ENCODE data around the gene ANKRD37. TPM values are rescaled to one million over a fixed set of nuclear protein-coding genes. Genes with fewer than 3 reads are reported as not detected.

ANKRD37 gene
- total RNA-seq, 1 experiment from 2014 or later = 3.6 TPM

GRCh38 chr4:185383451-185383850 is 13.2 kb upstream of the ANKRD37 start:
- Histone ChIP-seq H3K4me3 (ENCODE audit: low read depth, low read length) (no peak overlapping the region), H3K9me3 (no peaks in the 10 kb centered on the region), H3K36me3 (ENCODE audit: control insufficient read depth, insufficient read depth, low read length) (no peaks in the 10 kb centered on the region), H3K4me1 (peaks cover 4% of the 10 kb centered on the region; the same call in 1 of the 2 replicates), H3K27me3 (replicated peaks; ENCODE audit: control insufficient read depth, insufficient read depth, low read length) (no peaks in the 10 kb centered on the region)
- H3K27me3 Mint-ChIP-seq (ENCODE audit: insufficient read depth, unreplicated experiment) = no peaks in the 10 kb centered on the region
- H3K36me3 Mint-ChIP-seq (ENCODE audit: insufficient read depth, unreplicated experiment) = no peaks in the 10 kb centered on the region
- CTCF ChIA-PET = no interaction called here
- BruUV-seq (replicated peaks) = no TSS peak
- POLR2A ChIA-PET = interaction anchor here (1.9 kb wide), 1 partner anchor 13 kb away, joined by 5 read pairs; the partner anchor contains the start of gene ANKRD37
- TF ChIP-seq, protein P1, sequence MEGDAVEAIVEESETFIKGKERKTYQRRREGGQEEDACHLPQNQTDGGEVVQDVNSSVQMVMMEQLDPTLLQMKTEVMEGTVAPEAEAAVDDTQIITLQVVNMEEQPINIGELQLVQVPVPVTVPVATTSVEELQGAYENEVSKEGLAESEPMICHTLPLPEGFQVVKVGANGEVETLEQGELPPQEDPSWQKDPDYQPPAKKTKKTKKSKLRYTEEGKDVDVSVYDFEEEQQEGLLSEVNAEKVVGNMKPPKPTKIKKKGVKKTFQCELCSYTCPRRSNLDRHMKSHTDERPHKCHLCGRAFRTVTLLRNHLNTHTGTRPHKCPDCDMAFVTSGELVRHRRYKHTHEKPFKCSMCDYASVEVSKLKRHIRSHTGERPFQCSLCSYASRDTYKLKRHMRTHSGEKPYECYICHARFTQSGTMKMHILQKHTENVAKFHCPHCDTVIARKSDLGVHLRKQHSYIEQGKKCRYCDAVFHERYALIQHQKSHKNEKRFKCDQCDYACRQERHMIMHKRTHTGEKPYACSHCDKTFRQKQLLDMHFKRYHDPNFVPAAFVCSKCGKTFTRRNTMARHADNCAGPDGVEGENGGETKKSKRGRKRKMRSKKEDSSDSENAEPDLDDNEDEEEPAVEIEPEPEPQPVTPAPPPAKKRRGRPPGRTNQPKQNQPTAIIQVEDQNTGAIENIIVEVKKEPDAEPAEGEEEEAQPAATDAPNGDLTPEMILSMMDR (IDR thresholded peaks at IDR 0.05; ENCODE audit: insufficient read depth in 1 of 2, low read depth in 1 of 2, low read length in 1 of 2, severe bottlenecking in 1 of 2, unreplicated experiment in 1 of 2) = no peak
- H3K9me3 Mint-ChIP-seq (ENCODE audit: unreplicated experiment) = no peaks in the 10 kb centered on the region
- no peak overlapping the region for H3K4me3 Mint-ChIP-seq (ENCODE audit: unreplicated experiment)
- intact Hi-C loops (cut with micrococcal nuclease; ENCODE audit: unreplicated experiment) = no loop called here
- H3K27ac Mint-ChIP-seq (ENCODE audit: unreplicated experiment) = no peak overlapping the region
- no peaks in the 10 kb centered on the region for H3K4me1 Mint-ChIP-seq (ENCODE audit: low read depth, unreplicated experiment)
- no peak for DNase-seq

DNA sequence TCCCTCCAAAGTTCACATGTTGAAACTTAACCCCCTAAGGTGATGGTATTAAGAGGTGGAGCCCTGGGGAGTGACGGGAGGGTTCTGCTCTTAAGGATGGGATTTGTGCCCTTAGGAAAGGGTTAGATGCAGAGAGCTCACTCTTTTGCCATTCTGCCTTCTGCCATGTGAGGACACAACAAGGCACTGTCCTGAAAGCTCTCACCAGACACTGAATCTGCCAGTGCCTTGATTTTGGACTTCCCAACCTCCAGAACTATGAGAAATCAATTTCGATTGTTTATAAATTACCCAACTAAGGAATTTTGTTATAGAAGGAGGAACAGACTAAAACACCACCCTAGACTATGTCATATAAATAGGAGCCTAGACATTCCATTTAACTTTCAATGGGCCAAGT is 12.6 kb upstream of the ANKRD37 start:
- ChIA-PET CTCF (no interaction called here), POLR2A (interaction anchor here (1.9 kb wide), 1 partner anchor 13 kb away, joined by 5 read pairs; the partner anchor contains the start of gene ANKRD37)
- BruUV-seq (replicated peaks) = no TSS peak
- Histone ChIP-seq H3K4me1 (peaks cover 4% of the 10 kb centered on the region; the same call in 1 of the 2 replicates), H3K9me3 (no peaks in the 10 kb centered on the region), H3K27me3 (replicated peaks; ENCODE audit: control insufficient read depth, insufficient read depth, low read length) (no peaks in the 10 kb centered on the region), H3K36me3 (ENCODE audit: control insufficient read depth, insufficient read depth, low read length) (no peaks in the 10 kb centered on the region), H3K4me3 (ENCODE audit: low read depth, low read length) (no peak overlapping the region)
- intact Hi-C loops (cut with micrococcal nuclease; ENCODE audit: unreplicated experiment) = no loop called here
- Mint-ChIP-seq H3K4me1 (ENCODE audit: low read depth, unreplicated experiment) (no peaks in the 10 kb centered on the region), H3K36me3 (ENCODE audit: insufficient read depth, unreplicated experiment) (no peaks in the 10 kb centered on the region), H3K27me3 (ENCODE audit: insufficient read depth, unreplicated experiment) (no peaks in the 10 kb centered on the region), H3K27ac (ENCODE audit: unreplicated experiment) (no peak overlapping the region), H3K9me3 (ENCODE audit: unreplicated experiment) (no peaks in the 10 kb centered on the region), H3K4me3 (ENCODE audit: unreplicated experiment) (no peak overlapping the region)
- DNase-seq = no peak
- TF ChIP-seq, protein P1 (IDR thresholded peaks at IDR 0.05; ENCODE audit: insufficient read depth in 1 of 2, low read depth in 1 of 2, low read length in 1 of 2, severe bottlenecking in 1 of 2, unreplicated experiment in 1 of 2) = no peak

DNA sequence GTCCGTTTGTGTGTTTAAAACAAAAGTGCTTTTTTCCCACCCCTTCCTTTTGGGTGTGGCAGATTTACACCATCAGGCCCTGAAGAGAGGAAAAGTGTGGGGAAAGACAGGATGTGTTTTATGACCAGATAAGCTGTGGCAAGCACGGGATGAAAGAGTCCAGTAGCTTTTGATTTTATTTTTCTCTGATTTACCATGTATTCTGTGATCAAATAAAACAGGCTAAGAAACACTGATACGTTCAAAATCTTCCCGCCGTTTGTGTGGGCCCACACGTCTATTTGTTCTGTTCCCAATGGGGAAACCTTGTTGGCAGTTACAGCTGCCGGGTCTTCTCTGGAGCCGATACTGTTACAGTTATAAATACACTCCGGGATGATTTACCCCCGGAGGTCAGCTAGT is 11.7 kb upstream of the ANKRD37 start:
- no peak overlapping the region for H3K4me3 ChIP-seq (ENCODE audit: low read depth, low read length)
- intact Hi-C loops (cut with micrococcal nuclease; ENCODE audit: unreplicated experiment) = no loop called here
- Mint-ChIP-seq H3K27me3 (ENCODE audit: insufficient read depth, unreplicated experiment) (no peaks in the 10 kb centered on the region), H3K4me1 (ENCODE audit: low read depth, unreplicated experiment) (no peaks in the 10 kb centered on the region), H3K4me3 (ENCODE audit: unreplicated experiment) (no peak overlapping the region), H3K36me3 (ENCODE audit: insufficient read depth, unreplicated experiment) (no peaks in the 10 kb centered on the region), H3K9me3 (ENCODE audit: unreplicated experiment) (no peaks in the 10 kb centered on the region), H3K27ac (ENCODE audit: unreplicated experiment) (no peak overlapping the region)
- H3K27me3 ChIP-seq (replicated peaks; ENCODE audit: control insufficient read depth, insufficient read depth, low read length) = no peaks in the 10 kb centered on the region
- POLR2A ChIA-PET = interaction anchor here (1.9 kb wide), 1 partner anchor 12 kb away, joined by 5 read pairs; the partner anchor contains the start of gene ANKRD37
- no TSS peak for BruUV-seq (replicated peaks)
- TF ChIP-seq, protein P1 (IDR thresholded peaks at IDR 0.05; ENCODE audit: insufficient read depth in 1 of 2, low read depth in 1 of 2, low read length in 1 of 2, severe bottlenecking in 1 of 2, unreplicated experiment in 1 of 2) = no peak
- H3K36me3 ChIP-seq (ENCODE audit: control insufficient read depth, insufficient read depth, low read length) = no peaks in the 10 kb centered on the region
- CTCF ChIA-PET = no interaction called here
- peaks cover 4% of the 10 kb centered on the region; the same call in 1 of the 2 replicates for H3K4me1 ChIP-seq
- no peaks in the 10 kb centered on the region for H3K9me3 ChIP-seq
- DNase-seq = no peak
